ENCODE data around the gene SNX15.

SNX15 gene

GRCh38 chr11:65083134-65083833, 56.0 kb downstream of the SNX15 start:
- in situ Hi-C loops (cut with HindIII; ENCODE audit: low sequenced_read_pairs), result no loop called here

DNA sequence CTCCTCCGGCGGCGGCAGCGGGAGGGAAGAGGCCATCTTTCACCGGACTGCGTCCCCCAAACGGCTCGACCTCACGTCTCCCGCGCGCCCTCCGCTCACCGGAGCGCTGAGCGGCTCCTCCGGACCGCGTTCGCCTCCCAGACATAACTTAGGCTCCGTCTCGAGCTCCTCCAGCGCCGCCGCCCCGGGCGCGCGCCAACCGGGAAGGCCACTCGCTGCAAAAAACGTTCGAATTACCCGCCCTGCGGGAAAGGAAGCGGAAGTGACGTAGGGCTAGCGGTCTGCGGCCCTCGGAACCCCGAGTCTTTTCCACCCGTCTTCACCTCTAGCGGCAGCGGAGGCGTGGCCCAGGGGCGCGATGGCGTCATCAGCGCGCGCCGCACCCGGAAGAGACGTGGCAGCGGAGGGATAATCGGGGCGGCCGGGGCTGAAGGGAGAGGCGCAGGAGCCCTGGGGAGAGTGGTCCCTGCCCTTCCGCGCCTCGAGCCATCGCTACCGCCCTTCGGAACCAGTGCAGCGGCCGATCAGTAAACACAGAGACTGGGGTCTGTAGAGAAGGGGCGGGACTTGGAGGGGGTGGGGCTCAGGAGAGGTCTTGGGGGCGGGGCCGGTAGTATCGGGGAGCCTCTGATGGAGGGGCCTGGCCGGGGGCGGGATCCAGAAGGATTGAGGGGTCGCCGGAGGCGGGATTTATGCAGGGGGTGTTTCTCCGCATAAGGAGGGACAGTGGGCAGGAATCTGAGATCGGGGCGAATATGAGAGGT, 56.8 kb downstream of the SNX15 start, which contains the start of the genes CDCA5 and ZFPL1:
Gene CDCA5, minus strand, starts transcription at position 207 of the 764 bp plus-strand sequence. Its CDS starts 62 bp downstream, at position 145.
Gene ZFPL1, plus strand, starts transcription at position 389 of the 764 bp plus-strand sequence. CDS start 477 bp downstream, outside the sequence.
- in situ Hi-C loops (cut with HindIII; ENCODE audit: low sequenced_read_pairs), result no loop called here

GRCh38 chr11:65084598-65085375, 57.5 kb downstream of the SNX15 start:
- in situ Hi-C loops (cut with HindIII; ENCODE audit: low sequenced_read_pairs), result no loop called here

DNA sequence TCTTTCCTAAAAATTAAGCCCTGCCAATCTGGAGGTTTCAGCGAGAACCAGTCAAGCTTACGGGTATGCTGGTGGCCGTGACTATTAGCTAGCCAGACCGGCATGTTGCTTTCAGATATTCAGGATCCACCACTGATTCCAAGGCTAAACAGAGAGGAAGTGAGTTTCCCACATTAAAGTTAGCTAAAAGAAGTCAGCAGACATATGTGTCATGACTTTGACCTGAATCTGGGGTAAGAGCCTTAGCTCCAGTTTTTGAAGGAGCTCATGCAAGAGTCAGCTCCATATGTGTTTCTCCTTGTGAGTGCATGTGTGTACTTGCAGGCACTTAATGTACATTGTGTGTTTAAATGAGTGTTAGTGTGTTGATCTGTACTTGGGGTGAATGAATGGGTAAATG, 58.2 kb downstream of the SNX15 start:
- in situ Hi-C loops (cut with HindIII; ENCODE audit: low sequenced_read_pairs), result no loop called here

- in situ Hi-C loops (cut with HindIII; ENCODE audit: low sequenced_read_pairs), result no loop called here
These were observed 59.6 kb downstream of the SNX15 start for GRCh38 chr11:65086809-65087208.

- in situ Hi-C loops (cut with HindIII; ENCODE audit: low sequenced_read_pairs), result no loop called here
These were observed 60.0 kb downstream of the SNX15 start for GRCh38 chr11:65087216-65087615.

- in situ Hi-C loops (cut with HindIII; ENCODE audit: low sequenced_read_pairs), result no loop called here
These were observed 60.6 kb downstream of the SNX15 start for GRCh38 chr11:65087827-65088226.

GRCh38 chr11:65089621-65090020, 62.4 kb downstream of the SNX15 start:
- in situ Hi-C loops (cut with HindIII; ENCODE audit: low sequenced_read_pairs), result no loop called here
